Measurements from ENCODE around the gene FAM240A. TPM values are rescaled to one million over a fixed set of nuclear protein-coding genes. Genes with fewer than 3 reads are reported as not detected.

Gene FAM240A
- total RNA-seq, 2 experiments from 2014 or later: not detected

GRCh38 chr3:46614431-46614830, 2.1 kb downstream of the FAM240A start:
- Mint-ChIP-seq H3K4me3 (no peak overlapping the region), H3K4me1 (ENCODE audit: low read depth) (no peaks in the 10 kb centered on the region)
- POLR2A ChIA-PET: interaction anchor here (0.6 kb wide), 1 partner anchor 1359 kb away, joined by 3 read pairs; no protein-coding TSS in a partner anchor

DNA sequence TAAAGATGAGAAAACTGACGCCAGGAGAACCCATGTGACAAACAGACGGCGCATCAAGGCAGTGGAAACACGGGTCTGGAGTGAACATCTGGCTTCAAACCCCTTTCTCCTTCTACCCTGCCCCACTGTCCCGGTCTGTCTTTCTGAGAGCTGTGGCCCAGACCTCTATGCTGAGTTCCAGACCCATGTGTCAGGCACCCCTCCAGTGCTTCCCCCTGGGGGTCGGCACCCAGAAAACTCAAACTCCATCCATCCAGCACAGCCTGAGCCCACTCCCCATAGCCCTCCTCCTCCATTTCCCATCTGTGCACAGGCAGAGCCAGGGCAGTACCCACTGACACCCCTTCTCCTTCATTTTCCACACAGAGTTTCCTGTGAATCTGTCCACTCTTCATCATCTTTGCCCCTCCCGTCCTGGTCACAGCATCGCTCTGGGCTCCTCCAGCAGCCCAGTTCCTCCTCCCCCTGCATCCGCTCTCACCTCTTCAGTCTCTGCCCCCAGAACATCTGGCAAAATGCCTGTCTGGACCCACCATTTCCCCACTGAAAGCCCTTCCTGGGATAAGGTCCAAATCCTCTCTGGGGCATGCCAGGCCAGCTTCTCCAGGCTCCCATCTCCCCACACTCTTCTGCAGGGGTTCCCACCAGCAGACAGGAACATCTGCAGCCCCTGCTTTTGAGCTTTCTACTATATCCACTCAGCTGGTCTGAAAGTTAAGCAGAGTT, 2.9 kb downstream of the FAM240A start:
- POLR2A ChIA-PET: no interaction called here
- H3K4me3 Mint-ChIP-seq: no peak overlapping the region
- no peak overlapping the region for H3K27ac Mint-ChIP-seq

More at GRCh38 chr3:46614431-46614830, 2.1 kb downstream of the FAM240A start:
- Mint-ChIP-seq H3K9me3 (ENCODE audit: insufficient read depth) (no peaks in the 10 kb centered on the region), H3K36me3 (ENCODE audit: low read depth) (no peaks in the 10 kb centered on the region), H3K27me3 (ENCODE audit: low read depth) (peaks cover 40% of the 10 kb centered on the region), H3K27ac (no peak overlapping the region)
- CTCF ChIA-PET: interaction anchor here (0.7 to 2.1 kb wide), 3 partner anchors 15 to 126 kb away, joined by 3 to 9 read pairs (median 8); no protein-coding TSS in a partner anchor
- no peak for ATAC-seq
- DNase-seq: no peak

DNA sequence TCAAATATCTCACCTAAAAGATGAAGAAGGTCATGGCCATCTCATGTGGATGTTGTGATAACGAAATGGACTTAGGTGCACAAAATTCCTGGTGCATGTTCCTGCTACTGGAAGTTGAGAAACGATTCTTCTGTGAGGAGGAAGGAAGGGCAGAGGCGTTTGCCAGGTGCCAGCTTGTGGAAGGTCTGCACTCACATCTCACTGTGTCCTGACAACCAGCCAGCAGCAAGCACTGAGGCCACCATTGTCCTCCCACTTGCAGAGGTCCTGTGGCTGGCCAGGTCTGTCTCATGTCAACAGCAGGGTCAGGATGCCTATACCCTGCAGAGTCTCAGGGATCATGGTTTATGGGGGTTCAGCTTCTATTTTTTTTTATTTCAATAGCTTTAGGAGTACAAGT, 3.7 kb downstream of the FAM240A start:
- Mint-ChIP-seq H3K27ac (no peak overlapping the region), H3K36me3 (ENCODE audit: low read depth) (no peaks in the 10 kb centered on the region), H3K4me3 (no peak overlapping the region), H3K9me3 (ENCODE audit: insufficient read depth) (no peaks in the 10 kb centered on the region), H3K4me1 (ENCODE audit: low read depth) (no peaks in the 10 kb centered on the region), H3K27me3 (ENCODE audit: low read depth) (peaks cover 48% of the 10 kb centered on the region)
- ATAC-seq: no peak
- POLR2A ChIA-PET: no interaction called here
- CTCF ChIA-PET: interaction anchor here (1.8 kb wide), 1 partner anchor 11 kb away, joined by 7 read pairs; no protein-coding TSS in a partner anchor
- no peak for DNase-seq

More for the DNA sequence above, 2.9 kb downstream of the FAM240A start:
- CTCF ChIA-PET: interaction anchor here (1.6 to 2.1 kb wide), 3 partner anchors 12 to 127 kb away, joined by 7 to 9 read pairs (median 8); no protein-coding TSS in a partner anchor
- Mint-ChIP-seq H3K36me3 (ENCODE audit: low read depth) (no peaks in the 10 kb centered on the region), H3K27me3 (ENCODE audit: low read depth) (peaks cover 46% of the 10 kb centered on the region), H3K9me3 (ENCODE audit: insufficient read depth) (no peaks in the 10 kb centered on the region), H3K4me1 (ENCODE audit: low read depth) (no peaks in the 10 kb centered on the region)
- ATAC-seq: no peak
- DNase-seq: no peak

- H3K27me3 Mint-ChIP-seq (ENCODE audit: low read depth): peaks cover 45% of the 10 kb centered on the region
- ChIA-PET CTCF (interaction anchor here (1.0 to 1.6 kb wide), 3 partner anchors 11 to 129 kb away, joined by 3 to 5 read pairs (median 3); no protein-coding TSS in a partner anchor), POLR2A (no interaction called here)
- H3K36me3 Mint-ChIP-seq (ENCODE audit: low read depth): no peaks in the 10 kb centered on the region
- H3K4me1 Mint-ChIP-seq (ENCODE audit: low read depth): no peaks in the 10 kb centered on the region
- H3K9me3 Mint-ChIP-seq (ENCODE audit: insufficient read depth): no peaks in the 10 kb centered on the region
- no peak overlapping the region for H3K4me3 Mint-ChIP-seq
- ATAC-seq (no peak), DNase-seq (no peak)
- no peak overlapping the region for H3K27ac Mint-ChIP-seq
These were observed 5.6 kb downstream of the FAM240A start for GRCh38 chr3:46617941-46618340.

DNA sequence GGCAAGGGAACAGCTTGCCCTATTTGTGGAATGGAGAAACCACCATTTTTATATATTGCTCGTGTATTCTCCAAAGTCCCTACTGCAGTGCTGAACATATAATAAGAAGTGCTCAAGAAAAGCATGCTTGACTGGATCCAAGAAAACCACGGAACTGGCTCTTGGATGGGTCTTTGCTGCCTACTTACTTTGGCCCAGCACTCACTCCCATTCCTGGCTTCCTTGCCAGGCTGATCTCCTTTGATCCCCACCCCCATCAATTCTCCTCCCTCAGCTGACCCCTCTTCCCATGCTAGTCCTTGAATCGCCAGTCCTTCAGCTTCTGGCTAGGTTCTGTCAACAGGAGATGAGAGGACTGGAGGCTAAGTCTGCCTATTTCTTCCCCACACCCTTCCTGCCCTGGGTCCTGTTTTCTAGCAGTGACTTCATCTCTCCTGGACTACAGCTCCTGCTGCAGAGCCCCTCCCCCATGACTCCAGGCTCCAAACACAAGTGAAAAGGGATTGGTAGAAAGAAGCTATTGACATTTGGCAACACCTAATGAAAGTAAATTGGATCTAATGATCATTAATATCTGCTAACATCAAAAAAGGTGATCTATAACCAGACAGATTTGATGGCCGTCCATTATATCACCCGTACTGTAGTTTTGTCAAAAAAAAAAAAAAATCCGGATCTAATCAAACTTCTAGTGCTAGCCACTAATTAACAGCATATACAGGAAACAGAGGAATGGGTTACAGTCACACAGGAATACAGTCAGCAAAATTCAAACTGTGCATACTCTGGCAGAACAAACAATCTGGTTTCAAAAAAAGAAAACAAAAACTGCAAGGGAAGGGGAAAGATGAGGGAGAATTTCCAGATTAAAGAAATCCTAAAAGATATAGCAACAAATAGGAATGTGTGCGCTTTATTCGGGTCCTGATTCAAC, 7.8 kb downstream of the FAM240A start:
- no peak overlapping the region for H3K27ac Mint-ChIP-seq
- no peaks in the 10 kb centered on the region for H3K9me3 Mint-ChIP-seq (ENCODE audit: insufficient read depth)
- no peak for DNase-seq
- CTCF ChIA-PET: interaction anchor here (1.4 to 1.6 kb wide), 2 partner anchors 9 to 10 kb away, joined by 3 to 5 read pairs; no protein-coding TSS in a partner anchor
- peaks cover 49% of the 10 kb centered on the region for H3K27me3 Mint-ChIP-seq (ENCODE audit: low read depth)
- no peaks in the 10 kb centered on the region for H3K36me3 Mint-ChIP-seq (ENCODE audit: low read depth)
- no peak for ATAC-seq
- no peaks in the 10 kb centered on the region for H3K4me1 Mint-ChIP-seq (ENCODE audit: low read depth)
- no peak overlapping the region for H3K4me3 Mint-ChIP-seq
- POLR2A ChIA-PET: no interaction called here

DNA sequence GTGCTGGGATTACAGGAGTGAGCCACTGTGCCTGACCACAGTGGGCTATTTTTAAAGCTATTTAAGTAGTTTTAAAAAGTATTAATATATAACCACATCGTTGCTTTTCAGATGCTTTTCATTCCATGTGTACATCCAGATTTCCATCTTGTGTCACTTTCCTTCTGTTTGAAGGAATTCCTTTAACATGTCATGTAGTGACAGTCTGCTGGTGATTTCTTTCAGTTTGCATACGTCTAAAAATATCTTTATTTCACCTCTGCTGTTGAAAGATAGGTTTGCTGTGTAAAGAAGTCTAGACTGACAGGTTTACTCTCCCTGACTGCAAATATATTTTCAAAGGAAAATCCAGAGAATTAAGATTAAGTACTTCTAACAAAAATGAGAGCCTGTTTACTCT, 12.2 kb downstream of the FAM240A start:
- ChIA-PET CTCF (interaction anchor here (1.0 to 11.2 kb wide), 3 partner anchors 66 to 136 kb away, joined by 3 to 222 read pairs (median 3); no protein-coding TSS in a partner anchor), POLR2A (no interaction called here)
- Mint-ChIP-seq H3K27me3 (ENCODE audit: low read depth) (peaks cover 25% of the 10 kb centered on the region), H3K9me3 (ENCODE audit: insufficient read depth) (no peaks in the 10 kb centered on the region), H3K36me3 (ENCODE audit: low read depth) (no peaks in the 10 kb centered on the region), H3K4me1 (ENCODE audit: low read depth) (peaks cover 7% of the 10 kb centered on the region), H3K27ac (no peak overlapping the region), H3K4me3 (no peak overlapping the region)
- no peak for ATAC-seq
- DNase-seq: no peak

GRCh38 chr3:46624975-46625490, 12.7 kb downstream of the FAM240A start:
- Mint-ChIP-seq H3K36me3 (ENCODE audit: low read depth) (no peaks in the 10 kb centered on the region), H3K9me3 (ENCODE audit: insufficient read depth) (no peaks in the 10 kb centered on the region), H3K4me3 (no peak overlapping the region), H3K4me1 (ENCODE audit: low read depth) (peaks cover 9% of the 10 kb centered on the region), H3K27me3 (ENCODE audit: low read depth) (peaks cover 21% of the 10 kb centered on the region), H3K27ac (no peak overlapping the region)
- no peak for ATAC-seq
- POLR2A ChIA-PET: no interaction called here
- DNase-seq: no peak
- CTCF ChIA-PET: interaction anchor here (1.0 to 11.2 kb wide), 3 partner anchors 66 to 137 kb away, joined by 3 to 222 read pairs (median 3); no protein-coding TSS in a partner anchor

DNA sequence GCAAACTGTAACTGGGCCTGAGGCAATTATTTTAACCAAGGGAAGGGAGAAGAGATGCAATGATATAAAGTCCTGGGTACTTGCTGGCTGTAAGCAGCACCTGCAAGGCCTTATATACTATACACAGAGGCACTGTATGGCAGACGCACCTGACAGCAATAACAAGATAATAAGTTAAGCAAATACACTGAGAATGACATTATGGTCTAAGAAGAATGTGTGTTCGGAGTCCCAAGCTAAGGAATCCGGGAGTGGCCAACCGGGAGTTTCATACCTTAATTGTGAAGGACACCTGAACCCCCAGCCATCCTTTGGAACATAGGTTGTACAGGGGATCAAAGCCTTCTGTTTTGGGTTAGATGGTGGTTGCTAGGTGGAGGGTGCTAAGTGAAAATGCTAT, 13.7 kb downstream of the FAM240A start:
- no peak for ATAC-seq
- H3K27me3 Mint-ChIP-seq (ENCODE audit: low read depth): peaks cover 15% of the 10 kb centered on the region
- no peak overlapping the region for H3K4me3 Mint-ChIP-seq
- ChIA-PET CTCF (interaction anchor here (3.0 to 11.2 kb wide), 2 partner anchors 10 to 138 kb away, joined by 7 to 222 read pairs; no protein-coding TSS in a partner anchor), POLR2A (no interaction called here)
- no peak overlapping the region for H3K27ac Mint-ChIP-seq
- no peaks in the 10 kb centered on the region for H3K36me3 Mint-ChIP-seq (ENCODE audit: low read depth)
- peaks cover 12% of the 10 kb centered on the region for H3K4me1 Mint-ChIP-seq (ENCODE audit: low read depth)
- no peaks in the 10 kb centered on the region for H3K9me3 Mint-ChIP-seq (ENCODE audit: insufficient read depth)
- DNase-seq: no peak

DNA sequence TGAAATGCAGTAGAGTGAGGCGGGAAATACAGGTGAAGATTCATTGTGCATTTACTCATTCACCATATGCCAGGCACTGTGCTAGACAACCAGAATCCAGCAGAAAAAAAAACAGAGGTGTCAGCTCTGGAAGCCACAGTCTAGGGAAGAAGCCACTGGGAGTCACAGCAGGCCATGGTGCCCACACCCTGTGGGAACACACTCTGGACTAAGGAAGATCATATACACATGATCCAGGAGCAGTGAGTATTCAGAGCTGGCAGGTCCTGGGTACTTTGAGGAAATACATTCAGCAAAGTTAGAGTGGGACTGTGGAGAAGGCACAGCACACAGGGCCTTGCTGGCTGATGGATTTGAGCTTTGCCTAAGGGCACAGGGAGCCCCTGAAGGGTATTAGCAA, 14.8 kb downstream of the FAM240A start:
- H3K9me3 Mint-ChIP-seq (ENCODE audit: insufficient read depth): no peaks in the 10 kb centered on the region
- peaks cover 11% of the 10 kb centered on the region for H3K27me3 Mint-ChIP-seq (ENCODE audit: low read depth)
- DNase-seq: no peak
- POLR2A ChIA-PET: no interaction called here
- peaks cover 12% of the 10 kb centered on the region for H3K4me1 Mint-ChIP-seq (ENCODE audit: low read depth)
- no peak overlapping the region for H3K27ac Mint-ChIP-seq
- H3K36me3 Mint-ChIP-seq (ENCODE audit: low read depth): no peaks in the 10 kb centered on the region
- CTCF ChIA-PET: interaction anchor here (3.0 to 11.2 kb wide), 2 partner anchors 12 to 139 kb away, joined by 7 to 222 read pairs; no protein-coding TSS in a partner anchor
- no peak for ATAC-seq
- no peak overlapping the region for H3K4me3 Mint-ChIP-seq

GRCh38 chr3:46628901-46629369, 16.6 kb downstream of the FAM240A start:
- ATAC-seq (no peak), DNase-seq (no peak)
- Mint-ChIP-seq H3K4me1 (ENCODE audit: low read depth) (peaks cover 12% of the 10 kb centered on the region), H3K9me3 (ENCODE audit: insufficient read depth) (no peaks in the 10 kb centered on the region), H3K36me3 (ENCODE audit: low read depth) (no peaks in the 10 kb centered on the region), H3K27ac (no peak overlapping the region), H3K4me3 (peak overlapping the region; percentile 37), H3K27me3 (ENCODE audit: low read depth) (peaks cover 4% of the 10 kb centered on the region)
- CTCF ChIA-PET: interaction anchor here (0.7 to 11.2 kb wide), 28 partner anchors 10 to 834 kb away, joined by 3 to 222 read pairs (median 6); partner anchors contain the start of genes CCR5AS, CCRL2 and RTP3
- POLR2A ChIA-PET: no interaction called here

Measured in activated CD8-positive, alpha-beta T cell treated with anti-CD3 and anti-CD28 coated beads, Interleukin-2, amount 10 ng/mL, durations not matched to agents 7 days and 5 days (primary cell).